SU-DHL-6 (cell line): ENCODE results near the gene EXD3.

ENCODE experiments used
- H2AFZ ChIP-seq: fragments of 200-600 bp; sonication (generic); 2 replicates; pipeline ENCODE4 v1.6.1; 2014; ENCODE audit warnings: low read depth, mild to moderate bottlenecking, moderate library complexity, mixed read lengths, antibody characterized with exemption, low read length; ENCODE audit not compliant: severe bottlenecking
- H3F3A ChIP-seq: fragments of 200-600 bp; shearing (Covaris generic); 2 replicates; pipeline ENCODE4 v1.6.0; 2016; ENCODE audit warnings: antibody characterized with exemption, mild to moderate bottlenecking; ENCODE audit not compliant: insufficient read depth
- H3K27ac ChIP-seq: fragments of 200-600 bp; sonication (generic); 2 replicates; pipeline ENCODE4 v1.5.1; 2016; ENCODE audit warnings: low read depth, mild to moderate bottlenecking, low read length, moderate library complexity, mixed read lengths
- H3K27me3 ChIP-seq: fragments of 200-600 bp; sonication (generic), shearing (Covaris generic); 2 replicates; pipeline ENCODE4 v1.6.0; 2014; ENCODE audit warnings: mild to moderate bottlenecking, low read length
- H3K36me3 ChIP-seq: fragments of 200-600 bp; sonication (generic); 2 replicates; pipeline ENCODE4 v1.6.1; 2014; ENCODE audit warnings: mild to moderate bottlenecking, low read length, mixed read lengths
- H3K4me2 ChIP-seq: fragments of 300-600, 200-600 bp; shearing (Covaris generic), sonication (generic); 2 replicates; pipeline ENCODE4 v1.6.0; 2014; ENCODE audit warnings: low read length, low read depth, mild to moderate bottlenecking; ENCODE audit not compliant: poor library complexity, severe bottlenecking
- H3K4me3 ChIP-seq: fragments of 200-600 bp; sonication (generic); 2 replicates; pipeline ENCODE4 v1.5.1; 2014; ENCODE audit warnings: antibody characterized with exemption, low read length, mild to moderate bottlenecking, mixed read lengths; ENCODE audit not compliant: insufficient read depth, poor library complexity, severe bottlenecking
- H3K79me2 ChIP-seq: fragments of 200-600 bp; sonication (generic); 2 replicates; pipeline ENCODE4 v1.6.1; 2014; ENCODE audit warnings: mild to moderate bottlenecking, low read length, moderate library complexity; ENCODE audit not compliant: insufficient read depth
- H3K9ac ChIP-seq: fragments of 200-600 bp; sonication (generic); 2 replicates; pipeline ENCODE4 v1.7.0; 2014; ENCODE audit warnings: mild to moderate bottlenecking, low read length
- H3K9me2 ChIP-seq: fragments of 200-600 bp; sonication (generic); replicated peaks from 2 replicates; pipeline ENCODE4 v1.6.1; 2014; ENCODE audit warnings: low read length; ENCODE audit not compliant: insufficient read depth
- H3K9me3 ChIP-seq: fragments of 200-600 bp; sonication (generic); 2 replicates; pipeline ENCODE4 v1.6.1; 2014; ENCODE audit warnings: low read length, mixed read lengths; ENCODE audit not compliant: insufficient read depth
- H4K20me1 ChIP-seq: fragments of 200-600 bp; sonication (generic); 2 replicates; pipeline ENCODE4 v1.6.1; 2014; ENCODE audit warnings: low read depth, mild to moderate bottlenecking, antibody characterized with exemption, low read length, moderate library complexity, mixed read lengths
- EZH2phosphoT487 ChIP-seq: fragments of 200-600 bp; sonication (generic), shearing (Covaris generic); conservative IDR thresholded peaks from 2 replicates; pipeline ENCODE4 v1.6.1; 2018; ENCODE audit warnings: mild to moderate bottlenecking, antibody characterized with exemption, low read length, moderate library complexity, mixed read lengths
- TF ChIP-seq, protein P1 (sequence below): fragments of 200-600 bp; sonication (generic); IDR thresholded peaks from one replicate; pipeline ENCODE4 v1.5.1; 2017; ENCODE audit warnings: antibody characterized with exemption, mild to moderate bottlenecking, low read length, moderate library complexity; ENCODE audit not compliant: insufficient read depth, poor library complexity, severe bottlenecking

The EXD3 gene

DNA sequence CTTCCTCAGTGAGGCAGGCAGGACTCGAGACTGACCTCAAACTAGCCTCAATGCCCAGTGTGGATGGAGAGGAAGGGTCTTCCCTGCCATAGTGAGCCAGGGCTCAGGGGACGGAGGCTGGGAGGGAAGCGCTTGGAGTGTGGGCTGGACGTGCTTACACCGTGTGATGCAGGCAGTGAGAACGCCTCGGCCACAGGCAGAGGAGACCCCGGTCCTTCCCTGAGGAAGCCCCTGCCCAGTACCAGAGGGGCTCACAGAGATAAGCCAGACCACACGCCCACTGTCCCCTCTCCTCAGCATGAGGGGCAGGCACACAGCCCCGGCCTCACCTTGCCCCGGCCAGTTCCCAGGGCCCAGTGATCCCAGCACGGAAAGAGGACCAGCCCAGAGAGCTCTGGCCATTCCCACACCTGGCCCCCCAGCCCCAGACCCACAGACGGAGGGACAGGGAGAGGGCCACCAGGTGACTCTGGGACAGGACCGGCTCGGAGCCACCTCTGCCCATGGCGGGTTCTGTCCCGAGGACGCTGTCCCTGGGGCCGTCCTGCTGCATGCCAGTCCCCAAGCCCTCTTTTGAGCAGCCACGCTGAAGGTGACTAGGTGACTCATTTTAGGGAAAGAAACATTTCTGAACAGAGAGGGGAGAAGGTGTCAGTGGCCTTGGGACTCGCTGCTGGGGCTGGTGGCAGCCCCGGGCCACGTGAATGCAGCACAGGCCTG, 42.2 kb upstream of the EXD3 start:
- Histone ChIP-seq H4K20me1 (no peaks in the 10 kb centered on the region), H3K9me3 (no peaks in the 10 kb centered on the region), H2AFZ (no peak overlapping the region), H3K27me3 (no peaks in the 10 kb centered on the region), H3K9me2 (no peaks in the 10 kb centered on the region), H3K27ac (no peak overlapping the region), H3F3A (no peaks in the 10 kb centered on the region; the same call in 1 of the 2 replicates), H3K4me2 (no peak overlapping the region), H3K9ac (no peak overlapping the region), H3K36me3 (no peaks in the 10 kb centered on the region), H3K79me2 (no peaks in the 10 kb centered on the region), H3K4me3 (no peak overlapping the region)
- no peak for TF ChIP-seq EZH2phosphoT487
- TF ChIP-seq, protein P1, sequence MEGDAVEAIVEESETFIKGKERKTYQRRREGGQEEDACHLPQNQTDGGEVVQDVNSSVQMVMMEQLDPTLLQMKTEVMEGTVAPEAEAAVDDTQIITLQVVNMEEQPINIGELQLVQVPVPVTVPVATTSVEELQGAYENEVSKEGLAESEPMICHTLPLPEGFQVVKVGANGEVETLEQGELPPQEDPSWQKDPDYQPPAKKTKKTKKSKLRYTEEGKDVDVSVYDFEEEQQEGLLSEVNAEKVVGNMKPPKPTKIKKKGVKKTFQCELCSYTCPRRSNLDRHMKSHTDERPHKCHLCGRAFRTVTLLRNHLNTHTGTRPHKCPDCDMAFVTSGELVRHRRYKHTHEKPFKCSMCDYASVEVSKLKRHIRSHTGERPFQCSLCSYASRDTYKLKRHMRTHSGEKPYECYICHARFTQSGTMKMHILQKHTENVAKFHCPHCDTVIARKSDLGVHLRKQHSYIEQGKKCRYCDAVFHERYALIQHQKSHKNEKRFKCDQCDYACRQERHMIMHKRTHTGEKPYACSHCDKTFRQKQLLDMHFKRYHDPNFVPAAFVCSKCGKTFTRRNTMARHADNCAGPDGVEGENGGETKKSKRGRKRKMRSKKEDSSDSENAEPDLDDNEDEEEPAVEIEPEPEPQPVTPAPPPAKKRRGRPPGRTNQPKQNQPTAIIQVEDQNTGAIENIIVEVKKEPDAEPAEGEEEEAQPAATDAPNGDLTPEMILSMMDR, result no peak

GRCh38 chr9:137464291-137464999, 41.5 kb upstream of the EXD3 start:
- Histone ChIP-seq H2AFZ (no peak overlapping the region), H3K9me2 (no peaks in the 10 kb centered on the region), H3K4me3 (no peak overlapping the region), H3K9me3 (no peaks in the 10 kb centered on the region), H3K4me2 (no peak overlapping the region), H3K27ac (no peak overlapping the region), H3K9ac (no peak overlapping the region), H3K36me3 (no peaks in the 10 kb centered on the region), H3K27me3 (no peaks in the 10 kb centered on the region), H4K20me1 (no peaks in the 10 kb centered on the region), H3K79me2 (no peaks in the 10 kb centered on the region), H3F3A (no peaks in the 10 kb centered on the region)
- no peak for TF ChIP-seq EZH2phosphoT487
- TF ChIP-seq, protein P1, result no peak

DNA sequence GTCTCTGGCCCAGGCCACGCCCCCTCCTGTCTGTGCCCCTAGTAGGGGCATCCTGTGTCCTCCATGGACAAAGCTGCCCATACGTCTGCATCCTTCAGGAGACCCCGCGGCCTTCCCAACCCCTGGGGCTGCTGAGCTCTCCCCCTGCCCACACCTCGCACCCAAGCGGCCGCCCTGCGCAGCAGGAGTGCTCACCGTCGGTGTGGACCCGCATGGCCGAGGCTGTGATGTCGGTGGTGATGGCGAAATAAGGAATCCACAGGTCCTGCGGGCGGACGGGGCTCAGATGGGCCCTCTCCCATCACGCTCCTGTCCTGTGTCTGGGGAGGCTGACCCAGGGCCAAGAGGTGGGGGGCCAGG, 40.9 kb upstream of the EXD3 start:
- Histone ChIP-seq H2AFZ (no peak overlapping the region), H3K27me3 (no peaks in the 10 kb centered on the region), H3F3A (no peaks in the 10 kb centered on the region), H3K9me3 (no peaks in the 10 kb centered on the region), H3K36me3 (no peaks in the 10 kb centered on the region), H3K4me3 (no peak overlapping the region), H3K9me2 (no peaks in the 10 kb centered on the region), H3K79me2 (no peaks in the 10 kb centered on the region), H3K9ac (no peak overlapping the region), H3K4me2 (no peak overlapping the region), H3K27ac (no peak overlapping the region), H4K20me1 (no peaks in the 10 kb centered on the region)
- TF ChIP-seq EZH2phosphoT487, result no peak
- TF ChIP-seq, protein P1, result no peak
